SK-N-SH treated with all-trans-retinoic acid at 6 μM for 48 hours (cell line): ENCODE results near the gene ZSCAN9.

ENCODE experiments used
- ARNTL ChIP-seq: fragments of 450-650 bp; formaldehyde crosslinking; IDR thresholded peaks from 2 replicates; pipeline ENCODE4 v1.5.0; 2020; ENCODE audit warnings: low read depth, mild to moderate bottlenecking, moderate library complexity, borderline replicate concordance
- BACH2 ChIP-seq: fragments of 250-450 bp; sonication (Bioruptor Pico); IDR thresholded peaks from 2 replicates; pipeline ENCODE4 v1.9.0; 2021; ENCODE audit warnings: mild to moderate bottlenecking, borderline replicate concordance
- ISL1 ChIP-seq: fragments of 250-450 bp; sonication (Bioruptor Pico); IDR thresholded peaks from 2 replicates; pipeline ENCODE4 v2.1.2; 2022; ENCODE audit warnings: mild to moderate bottlenecking, moderate library complexity
- OSR1 ChIP-seq: fragments of 250-450 bp; sonication (Bioruptor Pico); IDR thresholded peaks from 2 replicates; pipeline ENCODE4 v1.8.0; 2022; ENCODE audit warnings: moderate library complexity, mild to moderate bottlenecking, inconsistent platforms
- RARB ChIP-seq: fragments of 250-450 bp; sonication (Bioruptor Pico); IDR thresholded peaks from 2 replicates; pipeline ENCODE4 v1.8.0; 2021; ENCODE audit warnings: mild to moderate bottlenecking, moderate library complexity
- ZNF70 ChIP-seq: fragments of 450-650 bp; formaldehyde crosslinking; IDR thresholded peaks from 2 replicates; pipeline ENCODE4 v1.5.0; 2020; ENCODE audit warnings: mild to moderate bottlenecking, moderate library complexity
- TF ChIP-seq, protein P1 (sequence below): fragments of 250-450 bp; sonication (Bioruptor Pico); IDR thresholded peaks from 2 replicates; pipeline ENCODE4 v1.8.0; 2020; ENCODE audit warnings: mild to moderate bottlenecking, moderate library complexity, borderline replicate concordance

DNA sequence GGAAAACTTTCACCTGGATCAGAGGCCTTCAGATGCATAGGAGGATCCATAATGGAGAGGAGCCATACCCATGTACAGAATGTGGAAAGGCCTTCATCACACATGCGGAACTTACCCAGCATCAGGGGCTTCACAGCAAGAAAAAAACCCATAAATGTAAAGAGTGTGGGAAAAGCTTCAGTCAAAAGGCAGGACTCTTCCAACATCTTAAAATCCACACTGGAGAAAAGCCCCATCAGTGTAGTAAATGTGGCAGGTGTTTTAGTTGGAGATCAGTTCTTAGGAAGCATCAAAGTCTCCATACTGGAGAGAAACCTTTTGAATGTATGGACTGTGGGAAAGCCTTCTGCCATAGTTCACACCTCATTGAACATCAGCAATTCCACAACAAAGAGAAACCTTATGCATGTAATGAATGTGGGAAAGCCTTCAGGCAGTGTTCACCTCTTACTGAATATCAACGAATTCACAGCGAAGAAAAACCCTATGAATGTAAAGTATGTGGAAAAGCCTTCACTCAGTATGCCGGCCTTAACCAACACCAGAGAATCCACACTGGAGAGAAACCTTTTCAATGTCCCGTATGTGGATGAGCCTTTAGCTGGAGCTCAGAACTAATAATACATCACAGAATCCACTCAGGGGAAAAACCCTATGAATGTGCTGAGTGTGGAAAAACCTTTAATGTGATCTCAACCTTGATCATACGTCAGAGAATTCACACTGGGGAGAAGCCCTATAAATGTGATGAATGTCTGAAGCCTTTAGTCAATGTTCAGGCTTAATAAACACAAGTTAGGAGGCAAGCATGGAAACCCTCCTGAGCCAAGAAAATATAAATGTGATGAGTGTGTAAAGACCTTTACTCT is 36.7 kb upstream of the ZSCAN9 start:
- no peak for TF ChIP-seq OSR1 (CRISPR knock-in tag)
- no peak for TF ChIP-seq BACH2 (CRISPR knock-in tag)
- TF ChIP-seq, protein P1, sequence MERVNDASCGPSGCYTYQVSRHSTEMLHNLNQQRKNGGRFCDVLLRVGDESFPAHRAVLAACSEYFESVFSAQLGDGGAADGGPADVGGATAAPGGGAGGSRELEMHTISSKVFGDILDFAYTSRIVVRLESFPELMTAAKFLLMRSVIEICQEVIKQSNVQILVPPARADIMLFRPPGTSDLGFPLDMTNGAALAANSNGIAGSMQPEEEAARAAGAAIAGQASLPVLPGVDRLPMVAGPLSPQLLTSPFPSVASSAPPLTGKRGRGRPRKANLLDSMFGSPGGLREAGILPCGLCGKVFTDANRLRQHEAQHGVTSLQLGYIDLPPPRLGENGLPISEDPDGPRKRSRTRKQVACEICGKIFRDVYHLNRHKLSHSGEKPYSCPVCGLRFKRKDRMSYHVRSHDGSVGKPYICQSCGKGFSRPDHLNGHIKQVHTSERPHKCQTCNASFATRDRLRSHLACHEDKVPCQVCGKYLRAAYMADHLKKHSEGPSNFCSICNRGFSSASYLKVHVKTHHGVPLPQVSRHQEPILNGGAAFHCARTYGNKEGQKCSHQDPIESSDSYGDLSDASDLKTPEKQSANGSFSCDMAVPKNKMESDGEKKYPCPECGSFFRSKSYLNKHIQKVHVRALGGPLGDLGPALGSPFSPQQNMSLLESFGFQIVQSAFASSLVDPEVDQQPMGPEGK (CRISPR knock-in tag) = no peak
- TF ChIP-seq ARNTL (CRISPR knock-in tag) = no peak
- no peak for TF ChIP-seq RARB (CRISPR knock-in tag)
- no peak for TF ChIP-seq ZNF70 (CRISPR knock-in tag)
- no peak for TF ChIP-seq ISL1 (CRISPR knock-in tag)
